Small intestine (tissue), 16 donors: ENCODE data around the gene ATP10A. TPM values are rescaled to one million over a fixed set of nuclear protein-coding genes. Genes with fewer than 3 reads are reported as not detected.
A peak's percentile ranks its signal among the peaks of the same experiment; 100 is the strongest.

Experiments used
- DNase-seq, 2 donors: peaks; one replicate each; pipeline versions ENCODE4 v3.0.0 to v3.0.0-alpha.2; 2013
- FAIRE-seq: peaks from 2 replicates; lab custom pipeline; 2012; peaks lifted over from hg19 to GRCh38; lab: Jason Lieb, UNC
- H3K27ac ChIP-seq, 3 donors: one replicate each; pipeline ENCODE4 v1.5.1; 2013; ENCODE audit warnings: low read length in 2 of 3, mild to moderate bottlenecking in 2 of 3, control low read depth in 1 of 3, inconsistent platforms in 1 of 3, low read depth in 1 of 3, moderate library complexity in 1 of 3
- H3K27me3 ChIP-seq, 3 donors: one replicate each; pipeline ENCODE4 v1.6.1; 2013; ENCODE audit warnings: low read length in 3 of 3, inconsistent platforms in 1 of 3; ENCODE audit not compliant: control insufficient read depth in 3 of 3, insufficient read depth in 3 of 3
- H3K36me3 ChIP-seq, 3 donors: one replicate each; pipeline ENCODE4 v1.6.1; 2013; ENCODE audit warnings: low read length in 3 of 3, inconsistent platforms in 1 of 3, low read depth in 1 of 3, mild to moderate bottlenecking in 1 of 3, moderate library complexity in 1 of 3; ENCODE audit not compliant: control insufficient read depth in 3 of 3, insufficient read depth in 2 of 3
- H3K4me1 ChIP-seq, 3 donors: one replicate each; pipeline ENCODE4 v1.6.1; 2013; ENCODE audit warnings: low read length in 2 of 3, inconsistent platforms in 1 of 3, low read depth in 1 of 3, mild to moderate bottlenecking in 1 of 3, moderate library complexity in 1 of 3; ENCODE audit not compliant: control insufficient read depth in 3 of 3, insufficient read depth in 2 of 3
- H3K4me3 ChIP-seq, 3 donors: one replicate each; pipeline ENCODE4 v1.5.1; 2013; ENCODE audit warnings: low read length in 3 of 3, control low read depth in 1 of 3, inconsistent platforms in 1 of 3, low read depth in 1 of 3, mild to moderate bottlenecking in 1 of 3, moderate library complexity in 1 of 3
- H3K9me3 ChIP-seq, 2 donors: one replicate each; pipeline ENCODE4 v1.6.1; 2013; ENCODE audit warnings: low read depth in 1 of 2, low read length in 1 of 2; ENCODE audit not compliant: control insufficient read depth in 2 of 2, insufficient read depth in 1 of 2
- WGBS, 3 donors: extraction: QIAGEN DNeasy Blood & Tissue Kit; methylation state at CpG; one replicate each; pipeline ENCODE4 v1.1.7; 2013; 5-methylcytosine and 5-hydroxymethylcytosine counted together
- long read RNA-seq, 10 donors: transcript quantifications; one replicate each; lab custom pipeline, GENCODE V29; 2026
- polyA plus RNA-seq, 4 donors: library from polyadenylated mRNA; stranded (reverse) in 3 of 4; unstranded in 1 of 4; fragments of 200-250 nt in 3 of 4; fragments of 120-200 nt in 1 of 4; gene quantifications; one replicate each; pipeline versions ENCODE4 v1.2.1 to v1.2.3, GENCODE V29; 2013
- donor health status: healthy with polysubstance abuse.
- donor health status: control.
- donor health status: control.
- donor health status: Bipolar disorder and iron deficiency.
- donor health status: healthy.

The ATP10A gene
- 1 to 10 TPM in 2 of 4 donors, under 1 TPM in 1, not detected in 1; 0.27 to 2.8 (median 1.3) TPM for polyA plus RNA-seq
- long read RNA-seq, donor 1 = 0 reads
- long read RNA-seq, donor 2 = 0 reads
- long read RNA-seq, donor 3 = 0 reads
- long read RNA-seq, donor 4 = 0 reads
- long read RNA-seq, donor 5 = 0 reads
- long read RNA-seq, donor 6 = 0 reads
- long read RNA-seq, donor 7 = 0 reads
- long read RNA-seq, donor 8 = 0 reads
- long read RNA-seq, donor 9 = 0 reads
- long read RNA-seq, donor 10 = 0 reads

GRCh38 chr15:25863111-25863967 lies at the start of gene ATP10A:
ATP10A (minus strand) TSS chr15:25863327; CDS start chr15:25863096, 231 bp downstream.
- peak within 1 kb of the TSS in 2 of 3 donors; percentile 37 to 46 for H3K27ac ChIP-seq
- peaks cover 0 to 2% of the 10 kb centered on the region in 2 donors for H3K9me3 ChIP-seq
- peaks cover 0 to 24% (median 0%) of the 10 kb centered on the region in 3 donors for H3K27me3 ChIP-seq
- WGBS, 3 donors = 2 to 19% (median 18%) methylated on average over 64 to 85 of the region's 85 CpGs
- DNase-seq (peak in 1 of 2 donors; percentile 39), FAIRE-seq (no peak)
- H3K4me3 ChIP-seq = peak within 1 kb of the TSS; percentile 34 to 60 (median 58)
- no peaks in the 10 kb centered on the region for H3K36me3 ChIP-seq
- H3K4me1 ChIP-seq = peaks cover 0 to 3% (median 0%) of the 10 kb centered on the region in 3 donors

DNA sequence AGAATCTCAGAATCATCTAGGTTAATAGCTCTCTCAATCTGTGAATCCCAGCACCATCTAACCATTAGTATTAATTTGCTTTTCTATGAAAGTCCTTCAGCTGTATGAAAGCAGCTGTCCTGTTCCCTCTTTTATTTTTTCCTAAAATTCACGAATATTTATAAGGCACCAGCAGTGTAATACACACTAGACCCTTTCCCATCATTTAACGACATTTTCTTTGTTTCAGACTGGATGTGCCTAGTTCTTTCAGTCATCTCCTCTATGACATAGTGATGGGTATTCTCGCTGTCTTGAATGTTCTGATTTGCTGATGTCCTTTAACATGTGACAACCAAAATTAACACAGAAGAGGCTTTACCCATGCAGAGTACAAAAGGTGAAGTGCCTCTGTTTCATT lies 48.9 kb upstream of the ATP10A start:
- Histone ChIP-seq H3K27me3 (no peaks in the 10 kb centered on the region), H3K9me3 (no peaks in the 10 kb centered on the region), H3K27ac (no peak overlapping the region), H3K36me3 (no peaks in the 10 kb centered on the region), H3K4me1 (no peaks in the 10 kb centered on the region), H3K4me3 (no peak overlapping the region)
- DNase-seq (no peak), FAIRE-seq (no peak)
- WGBS, 3 donors = 64 to 79% (median 68%) methylated on average over 3 of the region's 3 CpGs

- no peaks in the 10 kb centered on the region for H3K36me3 ChIP-seq
- H3K4me1 ChIP-seq = no peaks in the 10 kb centered on the region
- DNase-seq (no peak), FAIRE-seq (no peak)
- no peaks in the 10 kb centered on the region for H3K27me3 ChIP-seq
- no peaks in the 10 kb centered on the region for H3K9me3 ChIP-seq
- 86 to 91% (median 90%) methylated on average over 4 of the region's 4 CpGs for WGBS, 3 donors
- no peak overlapping the region for H3K4me3 ChIP-seq
- H3K27ac ChIP-seq = no peak overlapping the region
Observed at GRCh38 chr15:25910832-25911231, 47.7 kb upstream of the ATP10A start.

- Histone ChIP-seq H3K4me1 (no peaks in the 10 kb centered on the region), H3K4me3 (no peak overlapping the region), H3K36me3 (no peaks in the 10 kb centered on the region), H3K27ac (no peak overlapping the region), H3K9me3 (no peaks in the 10 kb centered on the region), H3K27me3 (no peaks in the 10 kb centered on the region)
- 93 to 96% (median 94%) methylated on average over 16 of the region's 16 CpGs for WGBS, 3 donors
- DNase-seq = no peak
- no peak for FAIRE-seq
Observed at GRCh38 chr15:25909806-25910205, 46.7 kb upstream of the ATP10A start.

DNA sequence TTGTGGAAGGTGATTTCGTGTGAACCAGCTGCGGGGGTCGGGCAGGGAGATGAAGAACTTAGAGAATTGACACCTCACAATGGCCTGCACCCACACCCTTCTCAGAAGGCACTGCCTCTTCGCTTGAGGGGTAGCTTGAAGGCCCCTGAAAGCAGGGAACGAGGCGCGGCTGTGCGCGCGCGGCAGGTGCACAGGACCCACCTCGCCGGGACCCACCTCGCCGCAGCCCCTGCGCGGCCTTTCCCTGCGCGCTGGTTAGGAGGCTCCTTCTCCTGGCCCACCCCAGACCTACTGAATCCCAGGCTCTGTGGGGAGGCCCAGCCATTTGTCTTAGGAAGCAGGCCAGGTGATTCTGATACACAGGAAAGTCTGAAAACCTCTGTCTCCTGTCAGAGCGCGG lies 46.2 kb upstream of the ATP10A start:
- no peaks in the 10 kb centered on the region for H3K9me3 ChIP-seq
- WGBS, 3 donors = 87 to 93% (median 88%) methylated on average over 20 to 21 of the region's 21 CpGs
- H3K4me1 ChIP-seq = no peaks in the 10 kb centered on the region
- H3K27ac ChIP-seq = no peak overlapping the region
- no peak overlapping the region for H3K4me3 ChIP-seq
- no peaks in the 10 kb centered on the region for H3K27me3 ChIP-seq
- no peaks in the 10 kb centered on the region for H3K36me3 ChIP-seq
- no peak for DNase-seq
- FAIRE-seq = no peak

DNA sequence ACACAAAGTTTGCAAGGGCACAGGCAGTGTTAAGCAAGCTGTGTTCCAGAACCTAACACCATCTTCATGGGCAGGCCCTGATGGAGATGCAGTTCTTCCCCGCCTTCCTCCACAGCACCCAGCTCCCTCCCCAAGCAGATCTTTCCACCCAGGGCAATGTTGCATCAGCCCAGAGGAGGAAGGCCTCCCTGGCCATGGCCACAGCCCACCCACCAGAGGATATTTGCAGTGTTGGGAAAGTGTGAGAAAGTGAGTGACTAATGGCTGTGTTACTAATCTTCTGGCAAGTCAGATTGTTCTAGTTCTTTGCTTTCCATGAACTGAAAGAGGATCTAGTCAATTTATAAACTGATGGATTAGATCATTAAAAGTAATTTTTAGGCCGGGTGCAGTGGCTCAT lies 42.0 kb upstream of the ATP10A start:
- FAIRE-seq (no peak), DNase-seq (no peak)
- Histone ChIP-seq H3K27me3 (no peaks in the 10 kb centered on the region), H3K27ac (no peak overlapping the region), H3K4me3 (no peak overlapping the region), H3K9me3 (peaks cover 0 to 2% of the 10 kb centered on the region in 2 donors), H3K36me3 (no peaks in the 10 kb centered on the region), H3K4me1 (no peaks in the 10 kb centered on the region)
- WGBS, 3 donors = 81 to 93% (median 88%) methylated on average over 2 of the region's 2 CpGs

DNA sequence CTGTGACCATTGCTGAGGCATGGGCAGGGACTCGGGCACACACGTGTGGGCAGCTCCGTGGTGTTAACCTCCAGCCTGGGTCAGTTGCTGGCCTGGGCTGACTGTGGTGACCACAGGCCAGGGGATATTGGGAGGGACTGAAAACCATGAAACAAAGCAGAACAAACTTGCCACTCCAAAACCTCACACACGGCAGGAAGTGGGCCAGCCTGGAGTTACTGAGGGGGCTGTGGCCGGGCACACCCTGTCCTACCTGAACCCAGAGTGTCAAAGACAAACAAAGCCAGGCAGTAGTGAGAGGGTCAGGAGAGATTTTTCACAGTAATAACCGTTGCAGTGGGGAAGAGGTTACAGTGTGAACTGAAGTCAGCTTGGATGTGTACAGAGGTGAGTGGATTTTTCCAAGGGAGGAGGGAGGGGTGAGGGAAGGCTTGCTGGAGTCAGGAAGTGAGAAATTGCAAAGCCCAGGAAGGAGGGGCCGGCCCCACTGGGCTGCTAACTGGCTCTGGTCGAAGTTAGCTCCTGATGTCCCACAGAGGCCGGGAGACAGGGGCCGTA lies 40.0 kb upstream of the ATP10A start:
- H3K36me3 ChIP-seq = no peaks in the 10 kb centered on the region
- 51 to 62% (median 58%) methylated on average over 10 of the region's 10 CpGs for WGBS, 3 donors
- no peaks in the 10 kb centered on the region for H3K27me3 ChIP-seq
- peaks cover 0 to 2% of the 10 kb centered on the region in 2 donors for H3K9me3 ChIP-seq
- no peaks in the 10 kb centered on the region for H3K4me1 ChIP-seq
- no peak overlapping the region for H3K4me3 ChIP-seq
- FAIRE-seq (no peak), DNase-seq (peak in 1 of 2 donors; percentile 31)
- H3K27ac ChIP-seq = no peak overlapping the region

GRCh38 chr15:25901811-25902605 lies 38.9 kb upstream of the ATP10A start:
- Histone ChIP-seq H3K36me3 (no peaks in the 10 kb centered on the region), H3K9me3 (peaks cover 0 to 2% of the 10 kb centered on the region in 2 donors), H3K4me3 (no peak overlapping the region), H3K27ac (no peak overlapping the region), H3K27me3 (no peaks in the 10 kb centered on the region), H3K4me1 (no peaks in the 10 kb centered on the region)
- WGBS, 3 donors = 90 to 95% (median 91%) methylated on average over 14 of the region's 14 CpGs
- no peak for DNase-seq
- FAIRE-seq = no peak
